ENCODE results near the gene NUDT12.

Gene NUDT12

DNA sequence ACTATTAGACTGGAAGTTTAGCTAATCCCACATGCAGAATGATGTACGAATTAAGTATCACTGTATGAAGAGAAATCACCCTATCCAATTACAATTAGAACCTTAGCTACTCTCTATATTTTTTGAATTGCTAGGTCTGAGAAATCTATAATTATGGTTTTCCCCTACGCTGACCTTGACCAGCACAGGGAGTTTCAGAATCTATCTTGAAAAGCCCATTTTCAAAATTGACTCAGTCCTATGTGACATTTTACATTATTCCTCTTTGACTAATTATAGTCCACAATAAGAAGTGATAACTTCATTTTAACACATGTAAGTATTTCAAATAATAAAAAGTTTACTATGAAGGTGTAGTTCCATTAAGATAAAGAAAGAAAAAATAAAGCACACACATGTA, 21.5 kb downstream of the NUDT12 start:
- DNase-seq (ENCODE audit: low spot score): no peak

DNA sequence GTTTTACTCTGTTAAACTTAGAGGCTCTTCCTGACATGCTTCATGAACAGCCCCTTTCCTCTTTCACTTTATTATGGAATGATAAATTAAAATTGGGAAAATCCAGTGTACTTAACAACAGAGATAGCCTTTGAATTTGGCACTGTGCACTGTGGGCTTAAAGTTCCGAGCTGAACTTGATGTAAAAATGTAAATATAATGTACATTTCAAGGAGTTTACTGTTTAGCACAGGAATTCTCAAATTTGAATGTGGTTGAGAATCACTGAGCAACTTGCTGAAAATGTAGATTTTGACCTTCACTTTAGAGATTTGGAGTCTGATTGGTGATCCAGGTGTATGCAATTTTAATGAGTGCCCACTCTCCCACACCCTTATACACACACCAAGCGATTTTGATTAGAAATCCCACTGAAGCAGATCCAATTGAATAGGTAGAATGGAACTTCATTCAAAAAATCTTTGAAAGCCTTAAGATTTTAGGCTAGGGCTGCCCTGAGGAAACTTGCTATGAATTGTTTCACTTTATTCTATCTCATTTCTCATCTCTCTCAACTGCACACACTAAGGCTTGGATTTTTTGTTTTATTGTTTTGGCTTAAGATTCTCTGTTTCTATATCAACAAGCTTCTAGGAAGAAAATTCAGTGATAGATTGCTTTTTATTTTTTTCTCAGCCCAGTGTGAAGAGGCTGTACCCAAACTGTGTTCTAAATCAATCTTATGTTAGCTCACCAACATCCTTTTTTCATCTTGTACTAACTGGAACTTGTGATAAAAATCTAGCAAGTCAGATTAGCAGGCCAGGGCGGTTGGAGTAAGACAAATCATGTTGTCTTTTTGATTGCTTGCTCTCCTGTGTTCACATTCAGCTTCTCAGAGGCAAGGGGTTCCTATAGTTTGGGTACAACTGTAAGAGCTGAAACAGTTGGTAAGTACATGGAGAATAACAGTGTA, 22.9 kb downstream of the NUDT12 start:
- no peak for DNase-seq (ENCODE audit: low spot score)

DNA sequence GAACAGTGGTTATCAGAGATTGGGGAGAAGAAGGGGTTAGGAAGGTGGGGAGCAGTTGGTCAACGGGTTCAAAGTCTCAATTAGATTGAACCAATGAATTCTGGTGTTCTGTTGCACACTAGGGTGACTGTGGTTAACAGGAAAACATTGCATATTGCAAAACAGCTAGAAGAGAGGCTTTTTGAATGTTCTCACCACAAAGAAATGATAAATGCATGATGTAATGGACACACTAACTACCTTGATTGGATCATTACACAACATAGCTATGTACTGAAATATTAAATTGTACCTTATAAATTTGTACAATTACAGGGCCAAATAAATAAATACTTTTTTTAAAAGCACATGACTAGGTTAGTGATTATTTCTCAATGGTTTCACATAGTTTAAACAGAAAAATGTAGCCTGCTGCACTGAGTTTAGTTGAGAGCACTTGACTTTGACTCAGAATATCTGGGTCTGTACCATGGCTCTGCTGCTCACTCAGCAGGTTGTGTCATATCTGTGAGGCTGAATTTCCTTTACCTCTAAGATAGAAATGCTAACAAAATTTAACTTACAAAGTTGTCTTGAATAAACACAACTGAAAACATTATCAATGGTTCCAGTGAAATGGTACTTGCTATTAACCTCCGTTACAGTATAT, 30.4 kb downstream of the NUDT12 start:
- no peak for DNase-seq (ENCODE audit: low spot score)

DNA sequence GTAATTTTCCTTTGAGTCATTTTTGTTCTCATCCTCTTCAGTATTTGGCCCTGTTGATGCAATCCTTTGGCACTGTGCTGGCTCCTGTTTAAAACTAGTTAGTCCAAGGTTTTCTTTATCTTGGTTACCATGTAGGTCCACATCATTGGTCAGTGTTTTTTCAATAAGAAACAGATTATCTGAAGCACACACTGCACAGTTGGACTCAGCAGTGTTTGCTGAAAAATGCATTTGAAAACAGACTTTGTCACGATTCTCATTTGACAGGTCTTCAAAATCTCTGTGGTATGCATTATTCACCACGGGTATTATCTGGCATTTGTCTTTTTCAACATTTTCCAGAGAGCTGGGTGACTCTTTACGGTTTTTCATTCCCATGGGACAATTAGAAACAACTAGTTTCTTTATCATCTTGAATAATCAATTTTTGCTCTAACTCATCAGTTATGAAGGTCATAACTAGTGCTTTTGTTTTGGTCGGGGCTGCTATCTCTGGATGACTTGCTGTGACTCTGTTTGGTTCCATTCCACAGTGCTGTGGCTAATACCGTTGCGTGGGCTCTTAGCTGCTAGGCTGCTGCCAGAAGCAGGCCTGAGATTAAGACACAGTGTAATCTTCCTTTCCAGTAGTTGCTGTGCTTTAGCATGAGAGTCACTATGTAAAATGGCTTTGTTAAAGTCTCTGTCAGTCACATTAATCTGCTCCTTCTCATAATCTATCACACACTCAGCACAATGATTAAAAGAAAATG, 36.2 kb downstream of the NUDT12 start:
- DNase-seq (ENCODE audit: low spot score): no peak

DNA sequence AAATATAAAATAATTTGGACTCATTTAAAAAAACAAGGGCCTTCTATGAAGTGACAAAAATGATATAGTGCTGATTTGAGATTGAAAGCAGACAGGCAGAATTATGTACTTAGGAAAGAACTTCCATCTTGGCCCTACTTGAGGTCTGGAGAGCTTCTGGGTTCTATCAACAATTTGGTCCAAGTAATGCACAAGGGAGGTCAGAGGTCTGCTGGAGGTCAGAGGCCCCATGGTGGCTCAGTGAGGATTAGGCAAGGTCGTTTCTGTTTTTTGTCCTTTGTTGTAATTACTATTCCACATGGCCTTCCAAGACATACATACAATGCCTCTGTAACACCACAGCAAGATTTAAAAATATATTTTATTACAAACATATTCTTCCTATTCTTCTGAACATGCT, 37.2 kb downstream of the NUDT12 start:
- no peak for DNase-seq (ENCODE audit: low spot score)

DNA sequence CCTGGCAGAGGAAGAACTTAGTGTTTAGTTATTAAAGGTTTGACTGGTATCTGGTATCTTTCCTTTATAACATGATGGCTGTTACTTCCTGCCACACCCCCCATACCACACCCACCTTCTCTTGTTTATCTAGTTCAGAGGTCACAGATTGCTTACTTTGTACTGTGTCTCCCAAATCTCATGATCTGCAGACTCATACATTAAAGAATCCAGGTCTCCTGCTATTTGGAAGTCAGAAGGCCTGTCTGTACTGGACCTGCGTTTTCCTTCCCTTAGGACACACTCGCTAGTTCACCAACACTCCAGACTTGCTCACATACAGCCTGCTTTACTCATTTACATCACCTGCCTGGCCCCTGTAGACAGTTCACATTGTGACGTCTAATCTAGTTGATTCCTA, 39.3 kb downstream of the NUDT12 start:
- DNase-seq (ENCODE audit: low spot score): no peak

DNA sequence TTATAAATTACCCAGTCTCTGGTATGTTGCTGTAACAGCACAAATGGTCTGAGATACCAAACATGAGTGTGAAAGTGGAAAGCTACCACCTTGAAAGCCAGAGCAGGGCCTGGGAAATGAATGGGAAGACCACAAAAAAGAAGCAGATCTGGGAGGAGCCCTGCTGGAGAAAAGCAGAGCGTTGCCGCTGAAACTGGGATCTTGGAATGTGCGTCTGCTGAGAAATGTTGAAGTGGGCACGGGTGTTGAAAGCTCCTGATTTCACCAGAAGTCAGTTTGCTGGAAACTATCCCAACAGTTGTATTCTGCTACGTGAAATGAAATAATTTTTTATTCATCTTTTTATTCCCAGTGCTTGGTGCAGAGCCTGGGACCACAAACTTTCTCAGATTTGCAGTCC, 40.0 kb downstream of the NUDT12 start:
- DNase-seq (ENCODE audit: low spot score): no peak

DNA sequence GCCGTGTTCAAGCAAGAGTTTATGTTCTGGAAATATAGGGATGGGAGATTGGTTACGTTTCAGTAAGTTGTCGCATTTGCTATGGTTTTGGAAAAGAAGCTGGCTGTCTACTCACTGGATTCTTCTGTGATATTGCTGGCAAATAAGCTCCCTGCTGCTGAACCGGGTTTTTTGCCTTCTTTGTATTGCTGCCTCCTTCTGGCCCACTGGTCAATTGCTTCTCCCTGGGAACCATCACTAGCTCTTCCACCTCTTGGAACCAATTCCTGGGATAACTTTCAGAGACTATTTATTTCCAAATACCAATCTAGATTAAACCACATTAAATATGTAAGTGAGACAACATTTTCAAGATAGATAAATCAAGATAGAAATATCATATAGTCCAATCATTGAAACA, 43.0 kb downstream of the NUDT12 start:
- peak; percentile 46 for DNase-seq (ENCODE audit: low spot score)

DNA sequence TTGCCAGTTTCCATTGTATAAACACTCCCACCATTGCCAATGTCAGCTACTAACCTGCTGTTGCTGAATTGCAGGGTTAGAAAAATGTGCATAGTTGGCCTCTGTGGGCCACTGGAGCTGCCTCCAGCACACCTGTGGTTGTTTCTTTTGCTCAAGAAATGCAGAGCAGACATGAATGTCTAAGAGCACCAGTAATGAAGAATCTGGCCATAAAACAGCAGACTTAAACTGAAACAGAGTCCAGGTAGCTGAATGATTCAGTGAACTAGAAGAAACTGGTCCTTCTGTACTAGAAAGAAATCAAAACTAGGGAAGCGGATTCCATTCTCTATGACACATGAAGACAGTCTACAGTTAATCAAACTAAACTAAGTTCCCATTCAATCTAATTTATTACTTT, 48.2 kb downstream of the NUDT12 start:
- no peak for DNase-seq (ENCODE audit: low spot score)

DNA sequence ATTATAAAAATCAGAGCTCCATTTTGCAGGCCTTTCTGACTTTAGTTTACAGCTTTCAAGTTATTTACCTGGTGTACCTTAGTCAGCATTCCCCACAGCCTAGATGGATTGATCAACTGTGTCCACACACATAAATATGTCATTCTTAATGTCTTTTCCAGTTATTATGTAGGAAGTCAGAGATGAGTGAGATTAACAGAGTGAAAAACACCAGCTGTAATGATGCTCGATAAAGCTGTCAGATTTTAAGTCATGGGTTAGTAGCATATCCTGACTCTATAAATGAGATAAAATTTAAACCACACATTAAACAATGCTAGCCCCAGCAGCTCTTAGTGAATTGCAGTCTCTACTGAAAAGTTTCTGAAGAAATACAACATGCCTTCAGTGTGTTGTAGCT, 48.9 kb downstream of the NUDT12 start:
- DNase-seq (ENCODE audit: low spot score): no peak

DNA sequence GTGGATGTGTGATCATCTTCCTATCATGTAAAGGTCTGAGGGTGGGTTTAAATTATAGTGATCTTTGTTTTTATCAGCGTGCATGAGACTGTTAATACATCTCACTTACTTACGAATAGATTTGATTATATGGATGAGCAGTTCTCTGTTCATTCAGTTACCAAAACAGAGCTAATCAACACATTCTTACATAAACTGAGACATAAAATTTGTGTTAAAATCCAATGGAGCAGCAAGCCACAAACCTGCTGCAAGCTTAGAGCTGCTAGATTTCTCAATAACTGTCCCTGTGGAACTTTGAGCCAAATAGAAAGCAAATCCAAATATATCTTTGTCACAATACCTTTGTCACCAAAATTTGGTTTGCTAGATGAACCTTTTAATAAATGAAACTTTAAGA, 50.1 kb downstream of the NUDT12 start:
- no peak for DNase-seq (ENCODE audit: low spot score)

DNA sequence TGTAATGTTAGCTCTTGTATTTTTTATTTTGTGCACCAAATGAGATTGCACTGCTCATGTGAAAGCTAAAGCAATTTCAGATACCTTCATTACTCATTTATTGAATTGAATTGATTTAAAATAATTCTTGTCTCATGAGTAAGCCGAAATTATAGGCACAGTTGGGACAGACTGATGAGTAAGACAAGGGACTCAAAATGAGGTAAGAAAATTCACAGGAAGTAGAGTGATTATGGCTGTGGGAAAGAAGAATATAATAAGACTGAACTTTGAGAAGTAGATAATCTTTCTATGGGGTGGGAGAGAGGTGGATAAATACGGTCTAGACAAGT, 51.1 kb downstream of the NUDT12 start:
- no peak for DNase-seq (ENCODE audit: low spot score)

DNA sequence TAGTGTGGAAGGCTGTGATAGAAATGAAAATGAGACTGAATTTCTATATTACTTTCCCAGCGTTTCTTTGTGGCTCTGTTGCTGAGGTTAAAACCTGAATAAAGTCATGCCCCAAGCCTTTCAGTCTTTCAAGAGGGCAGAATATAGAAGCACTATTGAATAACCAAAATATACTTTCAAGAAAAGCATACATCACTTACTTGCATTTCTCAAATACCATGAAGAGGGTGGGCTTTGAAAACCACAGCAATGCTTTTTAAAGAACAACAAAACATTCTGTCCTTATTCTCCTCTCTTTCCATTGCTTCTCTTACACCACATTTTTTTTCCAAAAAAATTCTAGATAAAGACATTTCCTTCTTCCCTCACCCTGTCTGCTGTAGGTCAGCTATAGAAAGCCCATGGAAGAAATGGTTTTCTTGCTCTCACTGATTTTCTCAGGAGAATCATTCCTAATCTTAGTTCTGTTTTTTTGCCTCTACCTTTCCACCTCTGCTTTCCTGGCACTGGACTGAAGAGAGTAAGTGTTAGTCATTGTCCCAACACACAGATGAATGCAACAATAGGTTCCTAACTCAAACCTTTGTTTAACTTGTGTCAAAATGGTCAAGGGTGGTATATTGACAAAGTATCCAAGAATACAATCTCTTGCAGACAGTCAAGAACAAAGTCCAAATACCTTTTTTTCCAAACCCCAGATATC, 51.6 kb downstream of the NUDT12 start:
- DNase-seq (ENCODE audit: low spot score): no peak

DNA sequence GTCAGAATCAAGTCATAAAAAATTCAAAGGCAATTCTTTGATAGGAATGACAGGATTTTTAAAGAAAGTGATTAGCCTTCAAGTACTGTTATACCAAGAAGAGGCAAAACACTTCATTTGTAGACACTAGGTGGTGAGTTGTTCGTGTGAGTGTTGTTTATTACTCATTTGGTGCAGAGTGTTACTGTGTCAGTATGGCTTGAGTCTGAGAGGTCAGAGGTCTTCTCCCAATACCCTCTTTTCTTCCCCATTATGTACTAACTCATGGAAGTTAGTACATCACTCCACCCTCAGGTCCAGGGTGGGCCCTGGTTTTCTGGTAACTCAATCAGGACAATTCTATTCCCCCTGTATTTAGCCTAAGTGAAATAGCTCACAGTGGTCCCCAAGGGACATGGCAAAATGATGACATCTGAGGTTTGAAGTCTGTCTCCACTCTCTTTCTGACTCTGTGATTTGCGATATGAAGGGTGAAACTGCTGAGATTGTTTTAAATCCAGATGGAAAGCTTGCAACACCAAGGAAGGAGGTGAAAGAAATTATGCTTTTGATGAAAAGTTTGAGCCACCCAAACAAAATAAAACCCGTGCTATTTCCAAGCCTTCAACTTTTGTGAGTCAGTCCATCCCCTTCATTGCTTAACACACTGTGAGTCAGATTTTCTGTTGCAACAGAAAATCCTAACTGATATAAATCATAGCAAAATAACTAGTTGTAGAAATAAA, 56.8 kb downstream of the NUDT12 start:
- no peak for DNase-seq (ENCODE audit: low spot score)

DNA sequence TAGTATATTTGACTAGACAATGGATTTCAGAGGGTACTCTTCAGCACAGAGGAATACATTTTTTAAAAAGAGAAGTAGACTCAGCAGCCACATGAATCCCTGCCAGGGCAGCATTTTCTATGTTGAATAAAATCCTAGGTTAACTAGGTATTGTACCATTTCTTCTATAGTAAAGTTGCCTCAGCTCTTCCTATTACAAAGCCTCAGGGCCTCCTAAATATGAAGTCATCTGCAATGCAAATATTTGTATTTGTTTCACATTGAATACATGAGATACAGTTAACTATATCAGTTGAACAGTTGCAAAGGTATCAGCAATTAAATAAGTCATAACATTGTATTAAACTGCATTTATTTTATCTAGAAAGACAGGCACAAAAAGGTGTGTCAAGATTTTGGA, 59.5 kb downstream of the NUDT12 start:
- DNase-seq (ENCODE audit: low spot score): no peak

DNA sequence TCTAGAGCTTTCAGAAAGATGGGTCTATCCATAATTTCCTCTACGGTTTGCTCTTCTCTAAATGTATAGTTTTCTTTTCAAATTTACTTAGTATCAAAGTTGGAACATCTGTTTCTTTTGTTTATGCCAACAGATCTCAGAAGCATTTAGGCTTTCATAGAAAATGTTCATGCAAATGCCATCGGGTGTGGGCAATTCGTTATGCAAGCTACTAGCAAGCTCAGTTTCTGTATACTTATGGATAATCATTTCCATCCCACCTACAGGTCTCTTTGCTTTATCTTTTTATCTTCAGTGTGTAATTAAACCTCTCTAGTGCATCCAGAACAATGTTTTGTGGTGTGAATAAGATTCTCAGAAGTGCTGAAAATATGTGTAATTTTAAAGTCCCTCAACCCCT, 59.9 kb downstream of the NUDT12 start:
- no peak for DNase-seq (ENCODE audit: low spot score)

All from iPS-NIHi11 (cell line).